HepG2 (cell line): ENCODE measurements around the gene S100A8.

Experiments used
- ATF1 ChIP-seq: IDR thresholded peaks from 2 replicates; pipeline ENCODE4 v1.6.1; 2016; ENCODE audit warnings: mild to moderate bottlenecking, control low read depth
- EZH2 ChIP-seq: conservative IDR thresholded peaks from 2 replicates; pipeline ENCODE4 v1.6.1; 2012; ENCODE audit warnings: mild to moderate bottlenecking, low read depth, low read length, moderate library complexity
- POLR2A ChIP-seq, 2 experiments: IDR thresholded peaks; 2 replicates each; pipeline ENCODE4 v1.6.1; 2011; ENCODE audit warnings: low read depth in 2 of 2, low read length in 2 of 2, mild to moderate bottlenecking in 1 of 2, moderate library complexity in 1 of 2; ENCODE audit not compliant: insufficient read depth in 1 of 2
- TMF1 ChIP-seq: sonication (generic); formaldehyde crosslinking; IDR thresholded peaks from 2 replicates; pipeline ENCODE4 v1.8.1; 2022; ENCODE audit warnings: low read depth, missing genetic modification reagents
- ZNF383 ChIP-seq: sonication (generic); formaldehyde crosslinking; IDR thresholded peaks from 2 replicates; pipeline ENCODE4 v1.4.0; 2020; ENCODE audit warnings: missing genetic modification reagents, mild to moderate bottlenecking, borderline replicate concordance

DNA sequence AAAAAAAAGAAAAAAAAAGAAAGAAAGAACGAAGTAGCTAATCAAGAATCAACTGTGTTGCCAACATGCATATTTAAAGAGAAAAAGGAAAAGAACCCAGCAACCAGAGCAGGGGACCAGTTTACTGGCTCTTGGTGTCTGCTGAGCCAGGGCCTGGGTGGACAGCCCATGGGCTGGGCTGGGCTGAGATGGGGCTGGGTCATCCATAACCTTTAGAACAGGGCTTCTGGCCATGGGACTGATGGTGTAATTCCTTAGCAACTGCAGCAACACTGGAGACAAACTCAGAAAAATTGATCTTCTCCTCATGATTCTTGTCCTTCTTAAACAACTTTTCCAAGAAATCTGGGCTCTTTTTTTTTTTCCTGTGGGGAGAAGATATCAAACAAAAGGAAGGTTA lies 35.9 kb upstream of the S100A8 start:
- TF ChIP-seq EZH2: no peak
- TF ChIP-seq POLR2A (IDR thresholded peaks at IDR 0.05; ENCODE audit: insufficient read depth in 1 of 2, low read depth in 2 of 2, low read length in 2 of 2): no peak
- TF ChIP-seq ZNF383 (CRISPR knock-in tag): no peak
- no peak for TF ChIP-seq TMF1 (CRISPR knock-in tag)
- TF ChIP-seq ATF1: no peak
